Left colon (tissue), 2 donors: ENCODE results near the gene ELK3. TPM values are rescaled to one million over a fixed set of nuclear protein-coding genes. Genes with fewer than 3 reads are reported as not detected.
"Not testable (repeated sequence)": the region's sequence is repeated elsewhere in the genome, so short reads cannot be mapped to it uniquely, and the experiment has no call there.

Experiments
- ATAC-seq: fragments of 200-7000 bp; cut with Tn5 transposase; one replicate; pipeline ENCODE4 v1.9.1; 2020; ENCODE audit warnings: mild to moderate bottlenecking, moderate library complexity
- DNase-seq, 2 donors: peaks; one replicate each; pipeline ENCODE4 v3.0.0-alpha.2; 2020
- intact Hi-C, 2 donors: fragments of 100-400 bp; cut with DNase I in 1 of 2; cut with micrococcal nuclease in 1 of 2; formaldehyde crosslinking; loops; one replicate each; pipeline versions ENCODE4 v1.11.2 to v1.14.0; 2022; cut with DNase I, micrococcal nuclease
- total RNA-seq, 2 donors: library from RNA; stranded (reverse); fragmentation: NEBNext Ultra II Directional; extraction: Animal tissue kit (Norgen Biotek cat#: 25700); gene quantifications; one replicate each; pipeline ENCODE4 v1.2.1, GENCODE V29; 2021
- donor health status: DM: no; HTN: no; CAD: no.
- donor health status: DM: yes; HTN: yes; CAD: no.

ELK3 gene
- total RNA-seq, 2 donors from 2014 or later: 7.7 to 9.2 TPM

- intact Hi-C loops: no loop called here
- DNase-seq (no peak), ATAC-seq (no peak)
These were observed 72.1 kb downstream of the ELK3 start for GRCh38 chr12:96266238-96266637.

GRCh38 chr12:96271469-96272199 lies 77.5 kb downstream of the ELK3 start:
- no peak for ATAC-seq
- intact Hi-C loops: no loop called here
- DNase-seq: no peak

GRCh38 chr12:96274331-96274730 lies 80.2 kb downstream of the ELK3 start:
- DNase-seq (no peak), ATAC-seq (no peak)
- intact Hi-C loops: no loop called here

- ATAC-seq (no peak), DNase-seq (no peak)
- intact Hi-C loops: no loop called here
These were observed 91.0 kb downstream of the ELK3 start for GRCh38 chr12:96285158-96285557.

GRCh38 chr12:96289067-96289466 lies 94.9 kb downstream of the ELK3 start:
- DNase-seq: no peak
- no peak for ATAC-seq
- intact Hi-C loops: no loop called here

GRCh38 chr12:96293093-96293492 lies 98.9 kb downstream of the ELK3 start:
- intact Hi-C loops: no loop called here
- ATAC-seq (no peak), DNase-seq (no peak)

- intact Hi-C loops: no loop called here
- ATAC-seq (no peak), DNase-seq (no peak)
These were observed 100.7 kb downstream of the ELK3 start for GRCh38 chr12:96294831-96295230.

GRCh38 chr12:96295532-96296160 lies 101.5 kb downstream of the ELK3 start:
- DNase-seq (no peak), ATAC-seq (no peak)
- intact Hi-C loops: no loop called here

GRCh38 chr12:96297504-96297903 lies 103.3 kb downstream of the ELK3 start:
- ATAC-seq (no peak), DNase-seq (no peak)
- intact Hi-C loops: no loop called here

- ATAC-seq (no peak), DNase-seq (no peak)
- intact Hi-C loops: no loop called here
These were observed 105.9 kb downstream of the ELK3 start for GRCh38 chr12:96300064-96300463.

- ATAC-seq: no peak
- intact Hi-C loops: no loop called here
- DNase-seq: no peak
These were observed 107.6 kb downstream of the ELK3 start for GRCh38 chr12:96301732-96302131.

- intact Hi-C loops: no loop called here
- DNase-seq (no peak), ATAC-seq (no peak)
These were observed 108.6 kb downstream of the ELK3 start for GRCh38 chr12:96302687-96303310.

GRCh38 chr12:96303653-96304052 lies 109.5 kb downstream of the ELK3 start:
- ATAC-seq (no peak), DNase-seq (no peak)
- intact Hi-C loops: no loop called here

GRCh38 chr12:96305665-96306064 lies 111.5 kb downstream of the ELK3 start:
- intact Hi-C loops: no loop called here
- no peak for DNase-seq
- no peak for ATAC-seq

GRCh38 chr12:96308881-96309280 lies 114.7 kb downstream of the ELK3 start:
- intact Hi-C loops: no loop called here
- DNase-seq (no peak), ATAC-seq (no peak)

- DNase-seq (no peak), ATAC-seq (no peak)
- intact Hi-C loops: no loop called here
These were observed 115.9 kb downstream of the ELK3 start for GRCh38 chr12:96310067-96310466.

- DNase-seq (no peak), ATAC-seq (no peak)
- intact Hi-C loops: no loop called here
These were observed 117.0 kb downstream of the ELK3 start for GRCh38 chr12:96311191-96311590.

- intact Hi-C loops: no loop called here
- no peak for ATAC-seq
- no peak for DNase-seq
These were observed 119.4 kb downstream of the ELK3 start for GRCh38 chr12:96313606-96314005.

GRCh38 chr12:96314723-96315122 lies 120.5 kb downstream of the ELK3 start:
- ATAC-seq (no peak), DNase-seq (no peak)
- intact Hi-C loops: no loop called here

GRCh38 chr12:96315741-96316481 lies 121.7 kb downstream of the ELK3 start:
- ATAC-seq (peak; percentile 48), DNase-seq (peak in 1 of 2 donors; percentile 34)
- intact Hi-C loops: not testable (repeated sequence)
